ENCODE results near the gene INPP4B. TPM values are rescaled to one million over a fixed set of nuclear protein-coding genes. Genes with fewer than 3 reads are reported as not detected.

Gene INPP4B
- total RNA-seq, 1 experiment from 2014 or later, result 14.3 TPM

DNA sequence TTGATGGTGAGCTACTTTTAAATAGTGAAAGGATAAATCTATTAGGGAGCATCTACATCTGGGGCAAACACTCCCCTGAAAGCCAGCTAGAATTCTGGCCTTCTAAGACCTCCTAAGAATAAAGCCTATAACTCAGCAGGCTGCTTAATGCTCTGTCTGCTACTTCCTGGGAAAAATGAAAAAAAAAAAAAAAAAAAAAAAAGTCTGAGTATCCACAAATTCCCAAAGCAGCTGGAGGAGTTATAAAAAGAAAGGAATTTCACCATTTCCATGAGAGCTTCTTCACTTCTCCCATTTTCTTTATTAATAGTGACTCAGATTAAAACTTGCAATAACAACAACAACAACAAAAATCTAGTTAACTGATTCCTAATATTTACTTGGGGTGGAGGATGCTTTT, 511.2 kb downstream of the INPP4B start:
- no peak for DNase-seq (ENCODE audit: low read depth, low spot score)
- intact Hi-C loops (cut with micrococcal nuclease), result no loop called here
- Histone ChIP-seq H2AFZ (ENCODE audit: low read depth, low read length, poor library complexity, severe bottlenecking) (no peak overlapping the region), H3K9me2 (ENCODE audit: insufficient read depth) (no peaks in the 10 kb centered on the region), H4K20me1 (ENCODE audit: insufficient read depth) (no peaks in the 10 kb centered on the region; the same call in 1 of the 2 replicates), H3K36me3 (ENCODE audit: control insufficient read depth in 1 of 2, insufficient read depth in 2 of 2, low read length in 2 of 2) (no peaks in the 10 kb centered on the region; a peak in 1 of 4 replicates), H3K27ac (ENCODE audit: low read depth, low read length) (no peak overlapping the region), H3K4me3 (replicated peaks in 1 of 2; ENCODE audit: low read depth in 1 of 2, low read length in 2 of 2) (no peak overlapping the region), H3K27me3 (ENCODE audit: insufficient read depth, low read length) (no peaks in the 10 kb centered on the region), H3K79me2 (ENCODE audit: insufficient read depth, low read length) (no peaks in the 10 kb centered on the region), H3K9me3 (ENCODE audit: control insufficient read depth in 1 of 2, insufficient read depth in 1 of 2, low read depth in 1 of 2, low read length in 2 of 2) (no peaks in the 10 kb centered on the region), H3K9ac (ENCODE audit: low read length) (no peak overlapping the region), H3K4me2 (ENCODE audit: low read length) (no peak overlapping the region), H3K4me1 (ENCODE audit: control insufficient read depth in 1 of 2, insufficient read depth in 2 of 2, low read length in 2 of 2) (no peaks in the 10 kb centered on the region; a peak in 1 of 4 replicates)
- CTCF ChIA-PET, result no interaction called here
- RAD21 ChIA-PET (ENCODE audit: low non-redundant PET in 1 of 2, low total read pairs in 2 of 2, uncharacterized antibody in 2 of 2, unreplicated experiment in 2 of 2), result no interaction called here
- ATAC-seq, result no peak
- TF ChIP-seq ELF1 (IDR thresholded peaks at IDR 0.05; ENCODE audit: borderline replicate concordance, low read depth), result no peak
- BruUV-seq (replicated peaks), result no TSS peak
- POLR2A ChIA-PET, result no interaction called here

DNA sequence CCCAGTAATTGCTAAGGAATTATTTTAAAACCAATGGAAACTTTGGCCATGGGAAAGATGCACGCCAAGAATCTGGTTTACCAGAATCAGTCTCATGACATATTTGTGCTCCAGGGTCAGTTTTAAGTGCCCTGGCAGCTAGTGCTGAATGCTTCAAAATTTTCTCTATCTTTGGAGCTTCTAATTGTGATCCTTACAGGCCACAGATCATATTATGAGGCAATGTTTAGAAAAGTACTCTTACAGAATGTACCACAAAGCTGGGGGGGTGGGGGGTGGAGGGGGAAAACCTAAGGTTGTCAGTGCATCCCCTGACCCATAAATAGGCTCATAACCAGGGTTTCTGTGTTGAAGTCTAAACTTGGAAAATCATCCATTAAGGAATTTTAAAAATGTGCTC, 514.5 kb downstream of the INPP4B start:
- no peaks in the 10 kb centered on the region for H3K9me3 ChIP-seq (ENCODE audit: control insufficient read depth in 1 of 2, insufficient read depth in 1 of 2, low read depth in 1 of 2, low read length in 2 of 2)
- RAD21 ChIA-PET (ENCODE audit: low non-redundant PET in 1 of 2, low total read pairs in 2 of 2, uncharacterized antibody in 2 of 2, unreplicated experiment in 2 of 2), result no interaction called here
- H3K4me1 ChIP-seq (ENCODE audit: control insufficient read depth in 1 of 2, insufficient read depth in 2 of 2, low read length in 2 of 2), result no peaks in the 10 kb centered on the region; a peak in 1 of 4 replicates
- no peak overlapping the region for H3K4me2 ChIP-seq (ENCODE audit: low read length)
- H3K4me3 ChIP-seq (replicated peaks in 1 of 2; ENCODE audit: low read depth in 1 of 2, low read length in 2 of 2), result no peak overlapping the region
- H3K27me3 ChIP-seq (ENCODE audit: insufficient read depth, low read length), result no peaks in the 10 kb centered on the region
- POLR2A ChIA-PET, result no interaction called here
- no peak overlapping the region for H3K27ac ChIP-seq (ENCODE audit: low read depth, low read length)
- H4K20me1 ChIP-seq (ENCODE audit: insufficient read depth), result no peaks in the 10 kb centered on the region; the same call in 1 of the 2 replicates
- no peaks in the 10 kb centered on the region for H3K9me2 ChIP-seq (ENCODE audit: insufficient read depth)
- intact Hi-C loops (cut with micrococcal nuclease), result no loop called here
- H3K79me2 ChIP-seq (ENCODE audit: insufficient read depth, low read length), result no peaks in the 10 kb centered on the region
- no TSS peak for BruUV-seq (replicated peaks)
- H3K9ac ChIP-seq (ENCODE audit: low read length), result no peak overlapping the region
- CTCF ChIA-PET, result no interaction called here
- ATAC-seq, result no peak
- H2AFZ ChIP-seq (ENCODE audit: low read depth, low read length, poor library complexity, severe bottlenecking), result no peak overlapping the region
- no peak for DNase-seq (ENCODE audit: low read depth, low spot score)
- no peaks in the 10 kb centered on the region; a peak in 1 of 4 replicates for H3K36me3 ChIP-seq (ENCODE audit: control insufficient read depth in 1 of 2, insufficient read depth in 2 of 2, low read length in 2 of 2)
- TF ChIP-seq, protein P1, sequence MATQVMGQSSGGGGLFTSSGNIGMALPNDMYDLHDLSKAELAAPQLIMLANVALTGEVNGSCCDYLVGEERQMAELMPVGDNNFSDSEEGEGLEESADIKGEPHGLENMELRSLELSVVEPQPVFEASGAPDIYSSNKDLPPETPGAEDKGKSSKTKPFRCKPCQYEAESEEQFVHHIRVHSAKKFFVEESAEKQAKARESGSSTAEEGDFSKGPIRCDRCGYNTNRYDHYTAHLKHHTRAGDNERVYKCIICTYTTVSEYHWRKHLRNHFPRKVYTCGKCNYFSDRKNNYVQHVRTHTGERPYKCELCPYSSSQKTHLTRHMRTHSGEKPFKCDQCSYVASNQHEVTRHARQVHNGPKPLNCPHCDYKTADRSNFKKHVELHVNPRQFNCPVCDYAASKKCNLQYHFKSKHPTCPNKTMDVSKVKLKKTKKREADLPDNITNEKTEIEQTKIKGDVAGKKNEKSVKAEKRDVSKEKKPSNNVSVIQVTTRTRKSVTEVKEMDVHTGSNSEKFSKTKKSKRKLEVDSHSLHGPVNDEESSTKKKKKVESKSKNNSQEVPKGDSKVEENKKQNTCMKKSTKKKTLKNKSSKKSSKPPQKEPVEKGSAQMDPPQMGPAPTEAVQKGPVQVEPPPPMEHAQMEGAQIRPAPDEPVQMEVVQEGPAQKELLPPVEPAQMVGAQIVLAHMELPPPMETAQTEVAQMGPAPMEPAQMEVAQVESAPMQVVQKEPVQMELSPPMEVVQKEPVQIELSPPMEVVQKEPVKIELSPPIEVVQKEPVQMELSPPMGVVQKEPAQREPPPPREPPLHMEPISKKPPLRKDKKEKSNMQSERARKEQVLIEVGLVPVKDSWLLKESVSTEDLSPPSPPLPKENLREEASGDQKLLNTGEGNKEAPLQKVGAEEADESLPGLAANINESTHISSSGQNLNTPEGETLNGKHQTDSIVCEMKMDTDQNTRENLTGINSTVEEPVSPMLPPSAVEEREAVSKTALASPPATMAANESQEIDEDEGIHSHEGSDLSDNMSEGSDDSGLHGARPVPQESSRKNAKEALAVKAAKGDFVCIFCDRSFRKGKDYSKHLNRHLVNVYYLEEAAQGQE (IDR thresholded peaks at IDR 0.05; ENCODE audit: low read depth), result no peak
- TF ChIP-seq, protein P2, sequence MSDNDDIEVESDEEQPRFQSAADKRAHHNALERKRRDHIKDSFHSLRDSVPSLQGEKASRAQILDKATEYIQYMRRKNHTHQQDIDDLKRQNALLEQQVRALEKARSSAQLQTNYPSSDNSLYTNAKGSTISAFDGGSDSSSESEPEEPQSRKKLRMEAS (IDR thresholded peaks at IDR 0.05), result no peak
- TF ChIP-seq ZNF274 (IDR thresholded peaks at IDR 0.05; ENCODE audit: low read depth, low read length) (no peak), ELF1 (IDR thresholded peaks at IDR 0.05; ENCODE audit: borderline replicate concordance, low read depth) (no peak), JUND (IDR thresholded peaks at IDR 0.05) (no peak), POLR2A (IDR thresholded peaks at IDR 0.05; ENCODE audit: borderline replicate concordance, extremely low read depth, insufficient read depth, insufficient read length) (no peak), EZH2 (IDR thresholded peaks at IDR 0.05) (no peak), SIN3A (IDR thresholded peaks at IDR 0.05; ENCODE audit: low read depth) (no peak), TCF7L2 (IDR thresholded peaks at IDR 0.05; ENCODE audit: borderline replicate concordance, extremely low read depth, insufficient read depth, insufficient read length) (no peak), SP1 (IDR thresholded peaks at IDR 0.05; ENCODE audit: low read depth) (no peak), ZFX (IDR thresholded peaks at IDR 0.05) (no peak), CBX3 (IDR thresholded peaks at IDR 0.05; ENCODE audit: low read depth) (no peak), CEBPB (IDR thresholded peaks at IDR 0.05; ENCODE audit: low read depth) (no peak), EGR1 (IDR thresholded peaks at IDR 0.05; ENCODE audit: low read depth) (no peak), YY1 (IDR thresholded peaks at IDR 0.05; ENCODE audit: extremely low read depth, insufficient replicate concordance, low read depth, low read length) (no peak), POLR2AphosphoS5 (IDR thresholded peaks at IDR 0.05; ENCODE audit: low read depth, low read length) (no peak), FOSL1 (IDR thresholded peaks at IDR 0.05; ENCODE audit: low read depth) (no peak)
- TF ChIP-seq, protein P3, sequence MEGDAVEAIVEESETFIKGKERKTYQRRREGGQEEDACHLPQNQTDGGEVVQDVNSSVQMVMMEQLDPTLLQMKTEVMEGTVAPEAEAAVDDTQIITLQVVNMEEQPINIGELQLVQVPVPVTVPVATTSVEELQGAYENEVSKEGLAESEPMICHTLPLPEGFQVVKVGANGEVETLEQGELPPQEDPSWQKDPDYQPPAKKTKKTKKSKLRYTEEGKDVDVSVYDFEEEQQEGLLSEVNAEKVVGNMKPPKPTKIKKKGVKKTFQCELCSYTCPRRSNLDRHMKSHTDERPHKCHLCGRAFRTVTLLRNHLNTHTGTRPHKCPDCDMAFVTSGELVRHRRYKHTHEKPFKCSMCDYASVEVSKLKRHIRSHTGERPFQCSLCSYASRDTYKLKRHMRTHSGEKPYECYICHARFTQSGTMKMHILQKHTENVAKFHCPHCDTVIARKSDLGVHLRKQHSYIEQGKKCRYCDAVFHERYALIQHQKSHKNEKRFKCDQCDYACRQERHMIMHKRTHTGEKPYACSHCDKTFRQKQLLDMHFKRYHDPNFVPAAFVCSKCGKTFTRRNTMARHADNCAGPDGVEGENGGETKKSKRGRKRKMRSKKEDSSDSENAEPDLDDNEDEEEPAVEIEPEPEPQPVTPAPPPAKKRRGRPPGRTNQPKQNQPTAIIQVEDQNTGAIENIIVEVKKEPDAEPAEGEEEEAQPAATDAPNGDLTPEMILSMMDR (IDR thresholded peaks at IDR 0.05 in 2 of 3, conservative IDR thresholded peaks at IDR 0.05 in 1 of 3; ENCODE audit: borderline replicate concordance in 1 of 3, insufficient read depth in 1 of 3, low read depth in 2 of 3, low read length in 2 of 3), result no peak
